NCI-H69 (cell line): ENCODE measurements around the gene TFF3.
"Not testable (repeated sequence)": the region's sequence is repeated elsewhere in the genome, so short reads cannot be mapped to it uniquely, and the experiment has no call there.

ENCODE experiments used
- DNase-seq: peaks from one replicate; lab custom pipeline; 2025; lab: John Stamatoyannopoulos, UW

Gene TFF3

DNA sequence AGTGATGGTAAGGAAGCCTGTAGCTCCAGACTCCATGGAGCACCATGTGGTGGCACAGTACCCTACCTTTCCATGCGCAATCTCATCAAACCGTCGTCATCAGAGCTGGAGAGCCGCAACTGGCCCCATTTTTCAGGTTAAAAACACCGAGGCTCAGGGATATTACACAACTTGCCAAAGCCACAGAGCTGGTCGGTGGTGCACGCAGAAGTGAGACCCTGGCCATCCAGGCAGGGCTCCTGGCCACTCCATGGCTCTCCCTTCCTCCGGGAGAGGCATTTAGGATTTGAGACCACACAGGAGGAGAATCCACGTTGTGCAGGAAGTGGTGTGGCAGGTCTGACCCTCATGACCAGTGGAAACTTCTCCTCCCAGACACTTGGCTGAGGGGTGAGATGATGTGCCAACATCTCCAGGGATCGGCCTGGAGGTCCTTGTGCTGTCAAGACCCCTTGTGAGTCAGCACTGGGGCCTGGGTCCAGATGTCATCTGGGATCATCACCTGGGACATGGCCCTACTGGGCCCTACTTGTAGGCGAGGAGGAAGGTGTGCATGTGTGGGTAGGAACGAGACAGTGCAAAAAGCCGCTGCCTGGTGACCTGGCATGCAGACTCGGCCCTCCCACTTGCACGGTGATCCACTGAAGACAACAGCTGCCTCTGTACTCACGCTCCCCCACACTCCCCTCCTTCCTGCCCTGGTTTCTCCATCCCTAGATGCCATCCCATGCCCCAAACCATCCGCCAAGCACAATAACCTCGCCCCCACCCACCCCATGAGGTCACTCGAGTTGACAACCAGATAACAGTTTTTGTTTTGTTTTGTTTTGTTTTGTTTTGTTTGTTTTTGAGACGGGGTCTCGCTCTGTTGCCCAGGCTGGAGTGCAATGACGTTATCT is 10.4 kb downstream of the TFF3 start:
- no peak for DNase-seq

GRCh38 chr21:42303443-42303842 is 11.8 kb downstream of the TFF3 start:
- DNase-seq = no peak

GRCh38 chr21:42302794-42303193 is 12.4 kb downstream of the TFF3 start:
- no peak for DNase-seq

- DNase-seq = peak; percentile 10
These were observed 13.0 kb downstream of the TFF3 start for GRCh38 chr21:42302076-42302650.

GRCh38 chr21:42301371-42302075 is 13.7 kb downstream of the TFF3 start:
- DNase-seq = no peak

DNA sequence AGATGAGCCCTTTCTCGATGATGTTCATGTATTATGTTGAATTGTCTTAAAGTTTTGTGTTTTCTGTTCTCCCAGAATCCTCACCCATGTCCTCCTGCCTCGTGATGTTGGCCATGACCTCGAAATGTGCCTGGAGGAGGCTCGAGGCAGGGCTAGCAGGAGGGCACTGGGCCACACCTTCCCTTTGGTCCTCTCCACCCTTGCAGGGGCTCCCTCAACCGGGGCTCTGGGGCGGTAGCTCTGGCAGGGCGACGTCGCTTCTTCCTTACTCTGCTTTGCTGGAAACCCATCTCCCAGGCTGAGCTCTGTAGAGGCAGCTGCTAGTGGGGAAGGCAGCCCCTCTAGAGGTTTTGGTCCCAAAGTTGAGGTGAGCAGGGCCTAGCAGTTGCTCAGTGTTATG is 14.3 kb downstream of the TFF3 start:
- DNase-seq = no peak

GRCh38 chr21:42300045-42300583 is 15.1 kb downstream of the TFF3 start:
- no peak for DNase-seq

- DNase-seq = no peak
These were observed 15.7 kb downstream of the TFF3 start for GRCh38 chr21:42299324-42300044.

DNA sequence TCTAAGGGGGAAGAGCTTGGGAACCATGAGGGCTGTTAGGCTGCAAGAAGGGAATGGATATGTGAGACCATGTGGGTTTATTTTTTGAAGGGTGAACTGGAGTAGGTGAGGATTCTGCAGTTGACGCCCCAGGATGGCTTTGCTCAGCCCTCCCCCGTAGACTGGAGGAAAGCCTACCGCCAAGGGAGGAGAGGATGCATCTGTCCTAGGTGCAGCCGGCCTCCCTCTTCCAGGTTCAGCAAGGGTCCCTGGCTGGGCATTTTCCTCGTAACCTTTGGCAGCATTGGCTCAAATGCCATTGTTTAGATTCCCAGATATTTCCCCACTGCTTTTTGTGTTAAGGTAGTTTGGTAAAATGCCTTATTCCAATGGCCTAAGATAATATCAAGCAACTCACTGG is 16.6 kb downstream of the TFF3 start:
- no peak for DNase-seq

- peak; percentile 69 for DNase-seq
These were observed 17.0 kb downstream of the TFF3 start for GRCh38 chr21:42298237-42298636.

DNA sequence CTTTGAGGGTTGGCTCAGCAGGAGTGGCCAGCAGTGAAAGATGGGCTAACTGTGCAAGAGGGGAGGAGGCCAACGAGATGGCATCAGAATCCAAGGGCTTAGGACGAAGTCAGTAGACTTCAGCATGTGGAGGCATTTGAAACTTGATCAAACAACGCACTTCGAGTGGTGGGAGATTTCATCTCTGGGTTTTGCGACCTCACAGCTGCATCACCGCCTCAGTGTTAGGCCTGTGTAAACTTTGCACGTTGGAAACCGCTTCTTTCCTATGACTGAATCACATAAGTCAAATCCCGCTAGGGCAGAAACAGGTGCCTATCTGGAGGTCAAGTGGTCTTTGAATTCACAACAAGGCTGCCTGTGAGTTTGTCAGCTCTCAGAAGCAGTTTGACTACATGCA is 17.8 kb downstream of the TFF3 start:
- no peak for DNase-seq

DNA sequence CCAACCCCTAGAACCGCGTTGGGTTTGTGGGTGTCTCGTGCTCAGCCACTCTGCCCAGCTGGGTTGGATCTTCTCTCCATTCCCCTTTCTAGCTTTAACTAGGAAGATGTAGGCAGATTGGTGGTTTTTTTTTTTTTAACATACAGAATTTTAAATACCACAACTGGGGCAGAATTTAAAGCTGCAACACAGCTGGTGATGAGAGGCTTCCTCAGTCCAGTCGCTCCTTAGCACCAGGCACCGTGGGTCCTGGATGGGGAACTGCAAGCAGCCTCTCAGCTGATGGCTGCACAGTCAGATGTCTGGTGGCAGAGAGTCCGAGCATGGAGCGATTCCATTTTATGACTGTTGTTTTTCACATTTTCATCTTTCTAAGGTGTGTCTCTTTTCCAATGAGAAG is 18.7 kb downstream of the TFF3 start:
- no peak for DNase-seq

DNA sequence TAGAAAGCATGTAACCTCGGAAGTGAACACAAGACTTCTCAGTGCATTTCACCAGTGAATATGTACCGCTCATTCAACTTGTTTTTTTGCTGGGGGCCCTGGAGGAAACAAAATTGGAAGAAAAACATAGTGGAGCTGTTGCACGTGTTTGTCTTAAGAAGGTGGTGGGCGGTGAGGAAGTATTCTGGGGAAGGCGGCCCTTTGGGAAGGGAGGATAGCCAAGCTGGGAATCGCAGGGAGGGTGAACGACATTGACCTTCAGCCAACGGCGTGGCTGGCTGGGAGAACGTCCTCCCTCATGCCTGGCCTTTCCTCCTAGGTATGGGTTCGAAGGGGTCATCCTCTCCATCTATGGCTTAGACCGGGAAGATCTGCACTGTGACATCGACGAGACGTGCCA is 19.4 kb downstream of the TFF3 start:
- DNase-seq = no peak

- no peak for DNase-seq
These were observed 20.8 kb downstream of the TFF3 start for GRCh38 chr21:42294273-42294880.

- DNase-seq = no peak
These were observed 21.4 kb downstream of the TFF3 start for GRCh38 chr21:42293649-42294272.

- DNase-seq = not testable (repeated sequence)
These were observed 22.6 kb downstream of the TFF3 start for GRCh38 chr21:42292563-42293142.

- peak; percentile 16 for DNase-seq
These were observed 23.3 kb downstream of the TFF3 start for GRCh38 chr21:42291751-42292562.

GRCh38 chr21:42291003-42291750 is 24.0 kb downstream of the TFF3 start:
- no peak for DNase-seq

DNA sequence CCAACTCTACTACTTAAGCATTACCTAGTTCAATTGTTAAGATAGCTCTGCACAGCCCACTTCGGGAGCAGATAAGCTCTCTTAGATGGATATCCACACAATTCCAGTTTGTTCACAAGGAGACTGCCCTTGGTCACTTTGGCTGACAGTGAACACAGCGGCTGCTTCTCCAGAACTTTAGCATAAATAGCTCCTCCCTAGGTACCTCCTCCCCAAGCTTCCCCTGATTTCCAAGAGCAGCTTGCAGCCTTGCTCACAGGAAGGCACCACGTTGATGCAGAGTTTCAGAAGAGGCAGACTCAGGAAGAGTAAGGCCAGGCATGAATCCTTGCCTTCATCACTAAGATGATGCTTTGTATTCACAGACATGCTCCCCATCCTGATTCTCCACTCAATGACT is 24.7 kb downstream of the TFF3 start:
- no peak for DNase-seq
